Activated naive CD4-positive, alpha-beta T cell treated with anti-CD3 and anti-CD28 coated beads, Interleukin-2, amount 10 ng/mL, durations not matched to agents 7 days and 5 days (primary cell): ENCODE measurements around the gene AK9.

ENCODE experiments used
- CTCF ChIA-PET: fragments of 350-600 bp; sonication (Branson Sonifier 250); formaldehyde crosslinking; loops from one replicate; lab custom pipeline; 2021; ENCODE audit warnings: antibody characterized with exemption; lab: Charles Lee
- DNase-seq: peaks from one replicate; pipeline ENCODE4 v3.0.0-alpha.2; 2020
- H3K27ac Mint-ChIP-seq: one replicate; pipeline ENCODE4 v1.8.0; 2021; ENCODE audit warnings: mild to moderate bottlenecking, moderate library complexity, mixed read lengths
- H3K27me3 Mint-ChIP-seq: one replicate; pipeline ENCODE4 v1.8.0; 2021; ENCODE audit warnings: mild to moderate bottlenecking, mixed read lengths
- H3K36me3 Mint-ChIP-seq: one replicate; pipeline ENCODE4 v1.8.0; 2021; ENCODE audit warnings: mixed read lengths
- H3K4me1 Mint-ChIP-seq: one replicate; pipeline ENCODE4 v1.8.0; 2021; ENCODE audit warnings: mixed read lengths
- H3K4me3 Mint-ChIP-seq: one replicate; pipeline ENCODE4 v1.8.0; 2021; ENCODE audit warnings: mild to moderate bottlenecking, moderate library complexity, mixed read lengths
- H3K9me3 Mint-ChIP-seq: one replicate; pipeline ENCODE4 v1.8.0; 2021; ENCODE audit warnings: mixed read lengths

The AK9 gene

GRCh38 chr6:109447878-109448555 lies 243.0 kb downstream of the AK9 start:
- Mint-ChIP-seq H3K27me3 (no peaks in the 10 kb centered on the region), H3K4me1 (peaks cover 56% of the 10 kb centered on the region), H3K36me3 (peaks cover 51% of the 10 kb centered on the region), H3K9me3 (no peaks in the 10 kb centered on the region), H3K27ac (peak overlapping the region; percentile 56), H3K4me3 (no peak overlapping the region)
- CTCF ChIA-PET = interaction anchor here (0.8 to 1.2 kb wide), 2 partner anchors 9 to 16 kb away, joined by 3 read pairs; no protein-coding TSS in a partner anchor
- DNase-seq = no peak

GRCh38 chr6:109447087-109447486 lies 243.9 kb downstream of the AK9 start:
- Mint-ChIP-seq H3K27me3 (no peaks in the 10 kb centered on the region), H3K36me3 (peaks cover 54% of the 10 kb centered on the region), H3K4me1 (peaks cover 56% of the 10 kb centered on the region), H3K9me3 (no peaks in the 10 kb centered on the region), H3K27ac (no peak overlapping the region), H3K4me3 (no peak overlapping the region)
- CTCF ChIA-PET = interaction anchor here (0.6 kb wide), 1 partner anchor 8 kb away, joined by 3 read pairs; no protein-coding TSS in a partner anchor
- DNase-seq = no peak

GRCh38 chr6:109446541-109446940 lies 244.5 kb downstream of the AK9 start:
- DNase-seq = no peak
- Mint-ChIP-seq H3K27me3 (no peaks in the 10 kb centered on the region), H3K27ac (peak overlapping the region; percentile 65), H3K9me3 (no peaks in the 10 kb centered on the region), H3K4me3 (no peak overlapping the region), H3K4me1 (peaks cover 56% of the 10 kb centered on the region), H3K36me3 (peaks cover 53% of the 10 kb centered on the region)
- CTCF ChIA-PET = no interaction called here

GRCh38 chr6:109446072-109446471 lies 244.9 kb downstream of the AK9 start:
- CTCF ChIA-PET = interaction anchor here (1.7 kb wide), 1 partner anchor 9 kb away, joined by 3 read pairs; the partner anchor contains the start of gene MICAL1
- Mint-ChIP-seq H3K4me3 (no peak overlapping the region), H3K36me3 (peaks cover 52% of the 10 kb centered on the region), H3K27me3 (peaks cover 2% of the 10 kb centered on the region), H3K27ac (no peak overlapping the region), H3K9me3 (no peaks in the 10 kb centered on the region), H3K4me1 (peaks cover 59% of the 10 kb centered on the region)
- DNase-seq = no peak

GRCh38 chr6:109445382-109445781 lies 245.6 kb downstream of the AK9 start:
- Mint-ChIP-seq H3K4me1 (peaks cover 53% of the 10 kb centered on the region), H3K9me3 (no peaks in the 10 kb centered on the region), H3K27me3 (peaks cover 4% of the 10 kb centered on the region), H3K4me3 (no peak overlapping the region), H3K27ac (peak overlapping the region; percentile 80), H3K36me3 (peaks cover 48% of the 10 kb centered on the region)
- DNase-seq = no peak
- CTCF ChIA-PET = interaction anchor here (0.5 to 1.7 kb wide), 2 partner anchors 10 to 396 kb away, joined by 3 read pairs; partner anchors contain the start of gene MICAL1

- Mint-ChIP-seq H3K36me3 (peaks cover 46% of the 10 kb centered on the region), H3K27ac (no peak overlapping the region), H3K9me3 (no peaks in the 10 kb centered on the region), H3K4me1 (peaks cover 42% of the 10 kb centered on the region), H3K27me3 (peaks cover 4% of the 10 kb centered on the region), H3K4me3 (no peak overlapping the region)
- CTCF ChIA-PET = interaction anchor here (1.1 to 4.1 kb wide), 2 partner anchors 11 to 61 kb away, joined by 4 to 35 read pairs; partner anchors contain the start of genes CD164 and MICAL1
- no peak for DNase-seq
These were observed 247.5 kb downstream of the AK9 start for GRCh38 chr6:109443425-109443950.
